ENCODE data around the gene TMEM240. TPM values are rescaled to one million over a fixed set of nuclear protein-coding genes. Genes with fewer than 3 reads are reported as not detected.

Gene TMEM240
- total and polyA plus RNA-seq, 4 donors = 0.14 to 0.33 (median 0.33) TPM; not detected in 1

- Histone ChIP-seq H3K36me3 (ENCODE audit: control insufficient read depth in 4 of 4, insufficient read depth in 3 of 4, low read depth in 1 of 4, low read length in 3 of 4) (peaks cover 0 to 5% (median 0%) of the 10 kb centered on the region in 4 donors), H3K9me3 (ENCODE audit: control insufficient read depth in 4 of 4, low read length in 3 of 4) (no peaks in the 10 kb centered on the region), H3K9ac (ENCODE audit: low read depth in 1 of 2, low read length in 2 of 2) (no peak overlapping the region), H3K27ac (ENCODE audit: low read depth in 1 of 2, low read length in 2 of 2) (no peak overlapping the region), H3K27me3 (ENCODE audit: control insufficient read depth in 4 of 4, insufficient read depth in 4 of 4, low read length in 3 of 4) (no peaks in the 10 kb centered on the region), H3K4me1 (ENCODE audit: control insufficient read depth in 4 of 4, insufficient read depth in 4 of 4, low read length in 3 of 4) (peaks cover 0 to 14% (median 9%) of the 10 kb centered on the region in 4 donors), H3K4me3 (ENCODE audit: low read depth in 1 of 3, low read length in 3 of 3) (no peak overlapping the region)
- TF ChIP-seq RXRA (IDR thresholded peaks at IDR 0.05) (no peak), RAD21 (IDR thresholded peaks at IDR 0.05) (peak in 1 of 2 donors; percentile 52), JUND (IDR thresholded peaks at IDR 0.05) (no peak), MAX (IDR thresholded peaks at IDR 0.05) (no peak), CTCF (IDR thresholded peaks at IDR 0.05; ENCODE audit: low read depth, low read length, missing input control) (peak; percentile 7), GABPA (IDR thresholded peaks at IDR 0.05 in 1 of 2, conservative IDR thresholded peaks at IDR 0.05 in 1 of 2) (no peak), ATF3 (IDR thresholded peaks at IDR 0.05) (no peak)
- 83% methylated on average over 15 of the region's 15 CpGs for WGBS
- DNase-seq (ENCODE audit: low spot score) = no peak
These were observed 10.4 kb upstream of the TMEM240 start for GRCh38 chr1:1550591-1551432.

- Histone ChIP-seq H3K9ac (ENCODE audit: low read depth in 1 of 2, low read length in 2 of 2) (no peak overlapping the region), H3K27me3 (ENCODE audit: control insufficient read depth in 4 of 4, insufficient read depth in 4 of 4, low read length in 3 of 4) (no peaks in the 10 kb centered on the region), H3K4me3 (ENCODE audit: low read depth in 1 of 3, low read length in 3 of 3) (no peak overlapping the region), H3K36me3 (ENCODE audit: control insufficient read depth in 4 of 4, insufficient read depth in 3 of 4, low read depth in 1 of 4, low read length in 3 of 4) (peaks cover 0 to 5% (median 0%) of the 10 kb centered on the region in 4 donors), H3K9me3 (ENCODE audit: control insufficient read depth in 4 of 4, low read length in 3 of 4) (no peaks in the 10 kb centered on the region), H3K4me1 (ENCODE audit: control insufficient read depth in 4 of 4, insufficient read depth in 4 of 4, low read length in 3 of 4) (peaks cover 0 to 7% (median 3%) of the 10 kb centered on the region in 4 donors), H3K27ac (ENCODE audit: low read depth in 1 of 2, low read length in 2 of 2) (no peak overlapping the region)
- WGBS = 94% methylated on average over 7 of the region's 7 CpGs
- TF ChIP-seq EGR1 (IDR thresholded peaks at IDR 0.05; ENCODE audit: low read depth in 2 of 2) (no peak), RXRA (IDR thresholded peaks at IDR 0.05) (no peak), GABPA (IDR thresholded peaks at IDR 0.05 in 1 of 2, conservative IDR thresholded peaks at IDR 0.05 in 1 of 2) (no peak), ZBTB33 (IDR thresholded peaks at IDR 0.05) (no peak), YY1 (IDR thresholded peaks at IDR 0.05) (no peak), ATF3 (IDR thresholded peaks at IDR 0.05) (no peak)
- no peak for DNase-seq (ENCODE audit: low spot score)
These were observed 9.7 kb upstream of the TMEM240 start for GRCh38 chr1:1550087-1550486.

GRCh38 chr1:1548591-1548990 lies 8.2 kb upstream of the TMEM240 start:
- WGBS = 88% methylated on average over 14 of the region's 14 CpGs
- TF ChIP-seq EGR1 (IDR thresholded peaks at IDR 0.05; ENCODE audit: low read depth in 2 of 2) (no peak), SP1 (IDR thresholded peaks at IDR 0.05) (no peak), RXRA (IDR thresholded peaks at IDR 0.05) (no peak), CTCF (IDR thresholded peaks at IDR 0.05; ENCODE audit: low read depth, low read length, missing input control) (no peak), RAD21 (IDR thresholded peaks at IDR 0.05) (no peak), JUND (IDR thresholded peaks at IDR 0.05) (no peak)
- Histone ChIP-seq H3K4me3 (ENCODE audit: low read depth in 1 of 3, low read length in 3 of 3) (no peak overlapping the region), H3K27me3 (ENCODE audit: control insufficient read depth in 4 of 4, insufficient read depth in 4 of 4, low read length in 3 of 4) (no peaks in the 10 kb centered on the region), H3K4me1 (ENCODE audit: control insufficient read depth in 4 of 4, insufficient read depth in 4 of 4, low read length in 3 of 4) (peaks cover 0 to 9% (median 1%) of the 10 kb centered on the region in 4 donors), H3K36me3 (ENCODE audit: control insufficient read depth in 4 of 4, insufficient read depth in 3 of 4, low read depth in 1 of 4, low read length in 3 of 4) (peaks cover 0 to 5% (median 0%) of the 10 kb centered on the region in 4 donors), H3K27ac (ENCODE audit: low read depth in 1 of 2, low read length in 2 of 2) (no peak overlapping the region), H3K9me3 (ENCODE audit: control insufficient read depth in 4 of 4, low read length in 3 of 4) (no peaks in the 10 kb centered on the region), H3K9ac (ENCODE audit: low read depth in 1 of 2, low read length in 2 of 2) (no peak overlapping the region)
- DNase-seq (ENCODE audit: low spot score) = no peak

Measured in liver (tissue), 9 donors.